NT2/D1 (cell line): ENCODE data around the gene ECM1.

Source experiments
- YY1 ChIP-seq: IDR thresholded peaks from 2 replicates; pipeline ENCODE4 v1.6.1; 2011; ENCODE audit not compliant: insufficient read length, insufficient read depth
- ZNF274 ChIP-seq: IDR thresholded peaks from 2 replicates; pipeline ENCODE4 v1.6.1; 2011; ENCODE audit warnings: mild to moderate bottlenecking, low read depth, low read length

GRCh38 chr1:150464422-150464826, 43.5 kb upstream of the ECM1 start:
- TF ChIP-seq YY1 (no peak), ZNF274 (no peak)
